Ovary (tissue), 9 donors: ENCODE measurements around the gene EFHD2. TPM values are rescaled to one million over a fixed set of nuclear protein-coding genes. Genes with fewer than 3 reads are reported as not detected.

Experiments used
- DNase-seq, 5 donors: peaks; one replicate each; pipeline ENCODE4 v3.0.0-alpha.2; 2019 to 2020
- H3K27ac ChIP-seq, 2 donors: fragments of 200-600 bp; one replicate each; pipeline versions ENCODE4 v1.5.1 to v1.8.0; 2019 to 2022
- H3K27me3 ChIP-seq: fragments of 200-600 bp; one replicate; pipeline ENCODE4 v1.8.0; 2022
- H3K36me3 ChIP-seq: fragments of 200-600 bp; sonication (generic); one replicate; pipeline ENCODE4 v1.5.1; 2019
- H3K4me1 ChIP-seq: one replicate; pipeline ENCODE4 v1.8.1; 2013; ENCODE audit warnings: mild to moderate bottlenecking, moderate library complexity; ENCODE audit not compliant: insufficient read depth
- H3K4me3 ChIP-seq: fragments of 200-600 bp; sonication (generic); one replicate; pipeline ENCODE4 v1.5.1; 2017
- H3K9me3 ChIP-seq, 2 donors: fragments of 200-600 bp in 1 of 2; sonication (generic) in 1 of 2; one replicate each; pipeline versions ENCODE4 v1.5.1 to v1.8.1; 2013 to 2019; ENCODE audit warnings: mild to moderate bottlenecking in 1 of 2, moderate library complexity in 1 of 2
- EP300 ChIP-seq: sonication (generic); formaldehyde crosslinking; IDR thresholded peaks from one replicate; pipeline ENCODE4 v1.6.1; 2017; ENCODE audit warnings: antibody characterized with exemption
- POLR2A ChIP-seq: fragments of 450-650 bp; IDR thresholded peaks from one replicate; pipeline ENCODE4 v1.6.1; 2017; ENCODE audit warnings: antibody characterized with exemption, mild to moderate bottlenecking, moderate library complexity
- WGBS, 3 donors: extraction: QIAGEN DNeasy Blood & Tissue Kit in 1 of 3; methylation state at CpG; one replicate each; pipeline versions ENCODE4 v1.1.5 to v1.1.7; 2013 to 2017; 5-methylcytosine and 5-hydroxymethylcytosine counted together
- intact Hi-C, 4 donors: fragments of 100-400 bp; cut with DNase I; formaldehyde crosslinking; loops; one replicate each; pipeline versions ENCODE4 v1.11.0 to v1.15.1; 2022 to 2023
- polyA plus RNA-seq, 2 donors: library from polyadenylated mRNA; stranded (reverse); fragments of 200-250 nt in 1 of 2; fragments of 350-450 nt in 1 of 2; fragmentation: Illumina TruSeq in 1 of 2; extraction: RNeasy Lipid Tissue Mini Kit (QIAGEN cat#74804) in 1 of 2; gene quantifications; one replicate each; pipeline ENCODE4 v1.2.3, GENCODE V29; 2013 to 2014
- total RNA-seq, 7 donors: library from RNA; depleted of rRNA in 2 of 7; stranded (reverse); fragments of >200 nt in 2 of 7; fragmentation: NEBNext Ultra II Directional in 3 of 7; extraction: Animal tissue kit (Norgen Biotek cat#: 25700) in 3 of 7; gene quantifications; one replicate each; pipeline versions ENCODE4 v1.1.0 to v1.2.4, GENCODE V29; 2016 to 2023
- TF ChIP-seq, protein P1 (sequence below), 3 donors: fragments of 450-650 bp in 2 of 3; fragments of 200-600 bp in 1 of 3; IDR thresholded peaks; one replicate each; pipeline versions ENCODE4 v1.5.1 to v1.8.0; 2016 to 2022; ENCODE audit warnings: antibody characterized with exemption in 3 of 3, mild to moderate bottlenecking in 1 of 3
- donor health status: DM: no; HTN: no; CAD: no; lungs with moderate emphysema.
- donor health status: DM: no; HTN: no; CAD: no.
- donor health status: Bipolar disorder and iron deficiency.
- donor health status: DM: yes; HTN: yes; CAD: no.
- donor health status: DM: no; HTN: no; CAD: no.
- donor health status: DM: yes; HTN: yes; CAD: no.

The EFHD2 gene
- total and polyA plus RNA-seq, 9 donors = 19.6 to 63.2 (median 29.6) TPM

GRCh38 chr1:15364740-15365139 lies 44.9 kb upstream of the EFHD2 start:
- no peak for TF ChIP-seq EP300
- no peak for DNase-seq
- WGBS, 3 donors = 92 to 96% (median 93%) methylated on average over 5 of the region's 5 CpGs
- H3K36me3 ChIP-seq = no peaks in the 10 kb centered on the region
- no peaks in the 10 kb centered on the region for H3K4me1 ChIP-seq
- no peaks in the 10 kb centered on the region for H3K27me3 ChIP-seq
- intact Hi-C loops = no loop called here
- no peaks in the 10 kb centered on the region for H3K9me3 ChIP-seq
- H3K27ac ChIP-seq = no peak overlapping the region
- no peak overlapping the region for H3K4me3 ChIP-seq

DNA sequence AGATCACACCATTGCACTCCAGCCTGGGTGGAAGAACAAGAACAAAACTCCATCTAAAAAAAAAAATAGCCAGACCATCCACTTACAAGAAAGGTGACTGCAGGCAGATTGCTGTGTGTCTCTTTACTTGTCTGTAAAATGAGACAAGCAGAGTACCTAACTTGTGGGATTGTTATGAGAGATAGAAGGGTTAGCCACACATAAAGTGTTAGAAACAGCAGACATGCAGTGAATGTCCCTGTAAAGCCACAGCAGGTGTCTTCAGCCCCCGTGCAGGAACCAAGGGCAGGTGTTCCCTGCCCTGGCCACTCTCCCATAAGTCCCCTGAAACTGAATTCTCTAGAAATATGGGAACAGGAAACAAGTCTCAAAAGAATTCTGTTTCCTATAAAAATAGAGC lies 40.8 kb upstream of the EFHD2 start:
- no peak overlapping the region for H3K27ac ChIP-seq
- H3K4me3 ChIP-seq = no peak overlapping the region
- H3K4me1 ChIP-seq = peaks cover 13% of the 10 kb centered on the region
- H3K9me3 ChIP-seq = no peaks in the 10 kb centered on the region
- no peak for DNase-seq
- WGBS, 3 donors = 83 to 98% (median 91%) methylated on average over 1 of the region's 1 CpG
- intact Hi-C loops = no loop called here
- TF ChIP-seq, protein P1, sequence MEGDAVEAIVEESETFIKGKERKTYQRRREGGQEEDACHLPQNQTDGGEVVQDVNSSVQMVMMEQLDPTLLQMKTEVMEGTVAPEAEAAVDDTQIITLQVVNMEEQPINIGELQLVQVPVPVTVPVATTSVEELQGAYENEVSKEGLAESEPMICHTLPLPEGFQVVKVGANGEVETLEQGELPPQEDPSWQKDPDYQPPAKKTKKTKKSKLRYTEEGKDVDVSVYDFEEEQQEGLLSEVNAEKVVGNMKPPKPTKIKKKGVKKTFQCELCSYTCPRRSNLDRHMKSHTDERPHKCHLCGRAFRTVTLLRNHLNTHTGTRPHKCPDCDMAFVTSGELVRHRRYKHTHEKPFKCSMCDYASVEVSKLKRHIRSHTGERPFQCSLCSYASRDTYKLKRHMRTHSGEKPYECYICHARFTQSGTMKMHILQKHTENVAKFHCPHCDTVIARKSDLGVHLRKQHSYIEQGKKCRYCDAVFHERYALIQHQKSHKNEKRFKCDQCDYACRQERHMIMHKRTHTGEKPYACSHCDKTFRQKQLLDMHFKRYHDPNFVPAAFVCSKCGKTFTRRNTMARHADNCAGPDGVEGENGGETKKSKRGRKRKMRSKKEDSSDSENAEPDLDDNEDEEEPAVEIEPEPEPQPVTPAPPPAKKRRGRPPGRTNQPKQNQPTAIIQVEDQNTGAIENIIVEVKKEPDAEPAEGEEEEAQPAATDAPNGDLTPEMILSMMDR (IDR thresholded peaks at IDR 0.05) = no peak
- TF ChIP-seq EP300 (no peak), POLR2A (no peak)
- H3K36me3 ChIP-seq = no peaks in the 10 kb centered on the region
- H3K27me3 ChIP-seq = no peaks in the 10 kb centered on the region

GRCh38 chr1:15370268-15370667 lies 39.4 kb upstream of the EFHD2 start:
- no peaks in the 10 kb centered on the region for H3K36me3 ChIP-seq
- no peak overlapping the region for H3K4me3 ChIP-seq
- no peaks in the 10 kb centered on the region for H3K27me3 ChIP-seq
- intact Hi-C loops = loop anchor here in 1 of 4 donors (2.0 kb wide), 1 partner anchor 39 kb away; the partner anchor contains the start of gene EFHD2
- no peak for DNase-seq
- H3K27ac ChIP-seq = peak overlapping the region in 1 of 2 donors; percentile 75
- H3K4me1 ChIP-seq = peaks cover 13% of the 10 kb centered on the region
- no peak for TF ChIP-seq POLR2A
- TF ChIP-seq, protein P1 (IDR thresholded peaks at IDR 0.05) = no peak
- no peak for TF ChIP-seq EP300
- no peaks in the 10 kb centered on the region for H3K9me3 ChIP-seq
- 72 to 81% (median 80%) methylated on average over 4 of the region's 4 CpGs for WGBS, 3 donors

DNA sequence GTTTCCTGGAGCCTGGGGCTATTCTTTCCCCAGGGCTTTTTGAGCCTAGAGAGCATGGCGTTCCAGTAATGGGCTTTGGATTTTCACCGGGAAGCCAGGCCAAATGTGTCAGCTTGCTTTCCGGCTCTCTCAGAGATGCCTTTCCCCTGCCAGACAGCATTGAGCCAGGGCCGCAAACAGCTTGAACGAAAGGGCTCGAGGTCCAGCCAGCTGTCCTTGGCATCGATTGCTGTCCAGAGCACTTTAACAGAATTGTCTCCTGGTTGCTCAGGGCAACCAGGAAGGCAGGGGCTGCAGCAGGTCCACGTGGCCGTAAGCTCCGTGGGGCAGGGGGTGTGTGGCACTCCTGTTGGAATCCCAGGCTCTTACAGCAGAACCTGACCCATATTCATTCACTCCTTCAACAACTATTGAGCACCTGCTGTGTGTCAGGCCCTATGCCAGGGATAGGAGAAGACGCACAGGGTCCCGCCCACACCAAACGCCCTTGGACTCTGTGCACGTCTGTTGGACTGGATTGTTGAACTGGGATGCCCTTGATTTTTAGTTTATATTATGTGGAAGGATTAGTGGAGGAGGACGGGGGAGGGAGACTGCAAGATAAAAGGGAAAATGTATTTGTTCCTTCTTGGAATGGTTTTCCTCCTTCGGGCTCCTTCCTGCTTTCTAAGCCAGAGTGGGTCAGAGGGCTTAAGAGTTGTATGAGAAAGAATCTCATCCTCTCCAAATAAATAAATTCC lies 38.7 kb upstream of the EFHD2 start:
- intact Hi-C loops = loop anchor here in 1 of 4 donors (2.0 kb wide), 1 partner anchor 38 kb away; the partner anchor contains the start of gene EFHD2
- Histone ChIP-seq H3K4me1 (peaks cover 13% of the 10 kb centered on the region), H3K9me3 (no peaks in the 10 kb centered on the region), H3K4me3 (no peak overlapping the region), H3K27ac (peak overlapping the region in 1 of 2 donors; percentile 75), H3K36me3 (no peaks in the 10 kb centered on the region), H3K27me3 (no peaks in the 10 kb centered on the region)
- 3 to 18% (median 8%) methylated on average over 16 of the region's 16 CpGs for WGBS, 3 donors
- DNase-seq = peak; percentile 84 to 90 (median 86)
- TF ChIP-seq EP300 (no peak), POLR2A (no peak)
- TF ChIP-seq, protein P1 (IDR thresholded peaks at IDR 0.05) = no peak
